Central memory CD4-positive, alpha-beta T cell (primary cell): Measurements from ENCODE around the gene ZNG1F.
A peak's percentile ranks its signal among the peaks of the same experiment; 100 is the strongest.
"Not testable (repeated sequence)": the region's sequence is repeated elsewhere in the genome, so short reads cannot be mapped to it uniquely, and the experiment has no call there.

Experiments
- DNase-seq: peaks from one replicate; pipeline ENCODE4 v3.0.0; 2022
- total RNA-seq, 3 experiments: gene quantifications; one replicate each; lab custom pipeline; 2026; lab: John Stamatoyannopoulos, UW

Gene ZNG1F
- 4.0 to 7.5 (median 5.4) reads per million in 3 experiments for total RNA-seq

- DNase-seq = not testable (repeated sequence)
Measured at GRCh38 chr9:41189217-41189616, at the start of gene ZNG1F. Gene ZNG1F (minus strand): TSS chr9:41189317. CDS start chr9:41189258, 59 bp downstream.

GRCh38 chr9:41237110-41237749, 48.1 kb upstream of the ZNG1F start:
- not testable (repeated sequence) for DNase-seq

GRCh38 chr9:41236486-41237109, 47.5 kb upstream of the ZNG1F start:
- DNase-seq = not testable (repeated sequence)

- peak; percentile 38 for DNase-seq
Measured at GRCh38 chr9:41234811-41235805, 46.0 kb upstream of the ZNG1F start.

- DNase-seq = not testable (repeated sequence)
Measured at GRCh38 chr9:41234221-41234620, 45.1 kb upstream of the ZNG1F start.

- DNase-seq = not testable (repeated sequence)
Measured at GRCh38 chr9:41232326-41232725, 43.2 kb upstream of the ZNG1F start.

- not testable (repeated sequence) for DNase-seq
Measured at GRCh38 chr9:41230418-41230817, 41.3 kb upstream of the ZNG1F start.

GRCh38 chr9:41229408-41230401, 40.6 kb upstream of the ZNG1F start:
- no peak for DNase-seq

- not testable (repeated sequence) for DNase-seq
Measured at GRCh38 chr9:41219831-41220230, 30.7 kb upstream of the ZNG1F start.

GRCh38 chr9:41188439-41188838, 678 bp downstream of the ZNG1F start:
- DNase-seq = not testable (repeated sequence)

- DNase-seq = not testable (repeated sequence)
Measured at GRCh38 chr9:41174994-41175393, 14.1 kb downstream of the ZNG1F start.

- DNase-seq = not testable (repeated sequence)
Measured at GRCh38 chr9:41150116-41150515, 39.0 kb downstream of the ZNG1F start.

- DNase-seq = not testable (repeated sequence)
Measured at GRCh38 chr9:41141878-41142277, 47.2 kb downstream of the ZNG1F start.

GRCh38 chr9:41128581-41128980, 60.5 kb downstream of the ZNG1F start, which contains the start of gene FOXD4L6:
Gene FOXD4L6 (minus strand): TSS chr9:41128681. CDS start chr9:41128383, 298 bp downstream.
- DNase-seq = not testable (repeated sequence)

- DNase-seq = not testable (repeated sequence)
Measured at GRCh38 chr9:41126746-41127446, 62.2 kb downstream of the ZNG1F start.

- not testable (repeated sequence) for DNase-seq
Measured at GRCh38 chr9:41125936-41126335, 63.2 kb downstream of the ZNG1F start.

- not testable (repeated sequence) for DNase-seq
Measured at GRCh38 chr9:41125109-41125658, 63.9 kb downstream of the ZNG1F start.

GRCh38 chr9:41124250-41125108, 64.6 kb downstream of the ZNG1F start:
- DNase-seq = not testable (repeated sequence)

GRCh38 chr9:41123812-41124211, 65.3 kb downstream of the ZNG1F start:
- not testable (repeated sequence) for DNase-seq
